ENCODE measurements around the gene POP4.
A peak's percentile ranks its signal among the peaks of the same experiment; 100 is the strongest.

Gene POP4

GRCh38 chr19:29576761-29577648 lies 29.1 kb upstream of the POP4 start:
- no peak for DNase-seq (ENCODE audit: low spot score)

- DNase-seq (ENCODE audit: low spot score): no peak
Measured at GRCh38 chr19:29577649-29577963, 28.5 kb upstream of the POP4 start.

DNA sequence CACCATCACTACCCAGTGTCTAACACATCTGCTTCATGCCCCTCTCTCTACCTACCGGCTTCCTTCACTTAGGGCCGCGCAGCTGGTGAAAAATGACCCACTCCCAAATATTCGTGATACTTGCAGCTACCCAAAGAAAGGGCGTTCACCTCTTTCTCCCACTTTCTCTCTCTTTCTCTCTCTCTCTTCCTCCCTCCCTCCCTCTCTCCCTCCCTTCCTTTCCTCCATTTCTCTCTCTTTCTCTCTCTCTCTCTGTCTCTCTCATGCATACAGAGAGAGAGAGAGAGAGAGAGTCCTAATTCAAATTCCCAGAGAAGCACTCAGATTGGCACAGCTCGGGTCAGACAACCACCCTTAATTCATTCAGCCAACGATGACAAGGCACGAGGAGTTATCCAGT lies 27.7 kb upstream of the POP4 start:
- DNase-seq (ENCODE audit: low spot score): no peak

- DNase-seq (ENCODE audit: low spot score): no peak
Measured at GRCh38 chr19:29579308-29579910, 26.7 kb upstream of the POP4 start.

DNA sequence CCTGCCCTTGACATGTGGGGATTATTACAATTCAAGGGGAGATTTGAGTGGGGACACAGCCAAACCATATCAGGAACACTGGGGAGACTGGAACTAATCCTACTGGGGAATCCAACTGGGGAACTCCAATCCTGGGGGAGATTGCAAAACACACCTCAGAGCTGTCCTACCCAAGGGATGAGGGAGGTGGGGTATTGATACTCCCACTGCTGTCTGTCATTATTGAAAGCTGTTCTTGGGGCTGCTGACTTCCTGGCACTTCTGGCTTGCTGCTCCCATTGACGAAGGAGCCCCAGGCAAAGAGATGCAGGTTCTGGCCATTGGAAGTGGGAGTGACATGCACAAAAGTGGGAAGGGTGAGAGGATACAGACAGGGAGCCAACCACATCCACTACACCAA lies 24.7 kb upstream of the POP4 start:
- no peak for DNase-seq (ENCODE audit: low spot score)

GRCh38 chr19:29583196-29583999 lies 22.7 kb upstream of the POP4 start:
- peak; percentile 29 for DNase-seq (ENCODE audit: low spot score)

GRCh38 chr19:29586401-29586800 lies 19.7 kb upstream of the POP4 start:
- DNase-seq (ENCODE audit: low spot score): no peak

DNA sequence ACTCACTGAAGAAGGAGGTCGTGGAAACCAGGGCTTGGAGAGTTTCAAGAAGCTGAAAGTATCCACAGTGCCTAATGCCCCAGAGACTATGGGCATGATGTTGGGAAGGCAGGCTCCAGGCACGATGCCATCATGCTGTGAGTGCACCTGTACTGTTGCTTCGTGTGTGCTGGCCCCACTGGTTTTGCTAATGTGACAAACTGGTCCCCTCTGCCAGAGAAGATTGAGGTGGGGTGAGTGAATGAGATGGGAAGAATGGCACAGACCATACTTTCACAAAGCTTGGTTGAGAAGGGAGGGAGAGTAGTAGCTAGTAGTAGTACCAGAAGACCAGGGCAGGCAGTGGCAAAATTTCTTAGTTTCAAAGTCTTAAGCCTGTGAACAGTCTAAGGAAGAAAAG lies 19.0 kb upstream of the POP4 start:
- DNase-seq (ENCODE audit: low spot score): no peak

DNA sequence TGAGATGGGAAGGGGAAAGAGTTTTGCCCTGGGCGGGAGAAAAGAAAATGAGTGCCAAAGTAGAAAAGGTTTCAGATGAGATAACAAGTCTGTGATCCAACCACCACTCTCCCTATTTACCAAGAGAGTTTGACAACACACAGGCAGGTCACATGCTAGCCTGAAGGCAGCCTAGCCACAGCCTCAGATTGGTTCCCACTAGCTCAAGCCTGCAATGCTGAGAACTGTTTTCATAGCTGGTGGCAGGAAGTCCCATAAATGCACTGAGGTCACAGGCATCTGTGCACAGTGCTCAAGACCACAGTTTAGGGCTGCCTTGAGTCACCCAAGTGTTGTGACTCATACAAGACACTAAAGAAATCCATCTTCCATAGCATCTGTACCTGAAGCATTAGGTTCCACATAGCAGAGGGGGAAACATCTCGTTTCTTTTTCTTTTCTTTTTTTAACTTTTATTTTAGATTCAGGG lies 18.5 kb upstream of the POP4 start:
- DNase-seq (ENCODE audit: low spot score): no peak

DNA sequence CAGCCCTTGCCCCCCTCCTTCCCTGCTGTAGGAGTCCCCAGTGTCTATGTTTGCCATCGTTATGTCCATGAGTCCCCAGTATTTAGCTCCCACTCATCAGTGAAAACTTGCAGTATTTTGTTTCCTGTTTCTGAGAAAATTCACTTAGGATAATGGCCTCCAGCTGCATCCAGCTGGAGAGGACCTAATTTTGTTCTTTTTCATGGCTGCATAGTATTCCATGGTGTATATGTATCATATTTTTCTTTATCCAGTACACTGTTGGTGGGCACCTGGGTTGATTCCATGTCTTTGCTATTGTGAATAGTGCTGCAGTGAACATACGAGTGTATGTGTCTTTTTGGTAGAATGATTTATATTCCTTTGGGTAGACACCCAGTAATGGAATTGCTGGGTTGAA lies 18.0 kb upstream of the POP4 start:
- DNase-seq (ENCODE audit: low spot score): no peak

- no peak for DNase-seq (ENCODE audit: low spot score)
Measured at GRCh38 chr19:29590278-29590677, 15.8 kb upstream of the POP4 start.

DNA sequence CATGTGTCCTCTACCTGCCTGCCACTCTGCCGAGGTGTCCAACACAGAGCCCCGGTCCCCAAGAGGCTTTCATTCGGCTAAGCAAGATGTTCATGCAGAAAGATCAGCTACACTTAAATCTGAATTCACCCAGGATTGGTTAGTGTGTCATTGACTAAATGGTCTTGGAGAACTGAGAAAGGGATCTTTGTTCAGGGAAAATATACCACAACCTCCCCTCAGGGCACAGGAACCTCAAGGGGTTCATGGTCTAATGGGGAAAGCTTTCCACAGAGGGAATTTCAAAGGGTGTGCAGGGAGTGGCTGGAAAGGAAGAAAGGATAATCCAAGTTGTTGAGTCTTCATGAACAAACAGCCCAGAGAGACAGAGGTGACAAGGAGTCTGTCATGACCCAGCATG lies 14.4 kb upstream of the POP4 start:
- no peak for DNase-seq (ENCODE audit: low spot score)

DNA sequence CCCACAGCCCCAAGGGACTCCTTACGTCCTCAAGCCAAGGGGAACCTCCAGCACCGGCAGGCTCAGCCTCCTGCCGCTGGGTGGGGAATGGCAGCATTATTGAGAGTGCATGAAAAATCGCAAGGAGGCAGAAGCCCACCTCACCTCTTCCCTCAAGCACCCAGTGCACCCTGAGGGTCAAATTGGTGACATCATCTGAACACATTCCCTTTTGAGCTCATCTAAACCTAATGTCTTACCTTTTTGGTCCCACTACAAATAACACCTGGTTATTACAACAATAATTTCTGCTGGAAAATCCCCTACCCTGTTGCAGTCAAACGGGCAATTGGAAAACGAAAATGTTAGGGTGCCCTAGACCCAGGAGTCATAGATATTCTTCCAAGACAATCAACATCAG lies 12.2 kb upstream of the POP4 start:
- DNase-seq (ENCODE audit: low spot score): no peak

DNA sequence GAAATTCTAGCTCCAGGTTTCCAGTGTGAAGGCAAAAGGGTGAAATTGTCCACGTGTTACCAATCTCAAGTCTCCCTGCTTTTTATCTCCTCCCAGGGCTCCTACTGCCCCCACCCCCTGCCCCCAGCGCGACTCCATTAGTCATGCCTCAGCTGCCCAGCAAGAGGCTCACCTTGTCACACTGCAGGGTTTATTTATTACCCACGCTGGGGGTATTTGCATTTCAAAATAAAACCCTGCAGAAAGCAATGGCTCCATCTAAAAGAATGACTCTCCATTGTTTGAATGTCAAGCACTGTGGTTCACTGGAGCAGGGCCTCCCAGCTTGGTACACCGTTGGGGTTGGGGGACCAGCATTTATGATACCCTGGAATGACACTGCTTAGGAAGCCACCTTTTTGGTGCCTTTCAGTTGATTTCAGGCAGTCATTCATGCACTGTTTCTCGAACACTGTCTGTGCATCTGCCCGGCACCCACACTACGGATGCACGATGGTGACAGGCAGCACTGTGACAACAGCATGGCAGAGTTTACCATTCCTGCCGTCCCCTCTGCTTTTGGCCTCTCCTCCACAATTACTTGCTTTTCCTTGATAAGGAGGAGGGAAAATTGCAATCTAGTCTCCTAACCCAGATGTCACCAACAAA lies 9.9 kb upstream of the POP4 start:
- DNase-seq (ENCODE audit: low spot score): no peak

DNA sequence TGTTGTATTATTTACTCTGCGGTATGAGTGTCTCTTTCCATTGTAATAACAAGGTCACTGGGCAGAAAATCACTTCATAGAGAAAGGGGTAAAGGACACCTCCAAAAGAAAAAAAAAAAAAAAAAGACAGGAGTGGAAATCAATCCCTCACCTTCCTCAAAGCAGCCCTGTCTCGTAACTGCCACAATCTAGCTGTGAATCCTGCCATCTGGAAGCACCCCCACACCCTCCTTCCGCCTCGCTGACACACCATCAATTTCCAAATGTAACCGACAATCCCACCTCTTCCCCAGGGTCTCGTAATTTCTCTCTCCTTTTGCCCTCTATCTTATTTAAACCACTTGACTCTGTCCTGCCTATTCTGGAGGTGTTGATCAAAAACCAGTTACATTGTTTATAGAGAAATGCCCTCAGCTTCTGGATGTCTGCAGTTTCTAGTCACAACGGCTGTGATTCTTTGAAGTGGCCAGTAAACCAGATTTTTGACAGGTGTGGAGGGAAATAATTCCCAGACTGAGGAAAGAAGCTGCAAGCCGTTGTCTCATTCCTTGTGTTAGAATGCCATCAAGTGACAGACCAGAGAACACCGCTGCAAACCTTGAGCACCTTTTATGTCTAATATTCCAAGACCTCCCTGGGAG lies 9.1 kb upstream of the POP4 start:
- DNase-seq (ENCODE audit: low spot score): no peak

GRCh38 chr19:29598036-29598435 lies 8.0 kb upstream of the POP4 start:
- DNase-seq (ENCODE audit: low spot score): no peak

DNA sequence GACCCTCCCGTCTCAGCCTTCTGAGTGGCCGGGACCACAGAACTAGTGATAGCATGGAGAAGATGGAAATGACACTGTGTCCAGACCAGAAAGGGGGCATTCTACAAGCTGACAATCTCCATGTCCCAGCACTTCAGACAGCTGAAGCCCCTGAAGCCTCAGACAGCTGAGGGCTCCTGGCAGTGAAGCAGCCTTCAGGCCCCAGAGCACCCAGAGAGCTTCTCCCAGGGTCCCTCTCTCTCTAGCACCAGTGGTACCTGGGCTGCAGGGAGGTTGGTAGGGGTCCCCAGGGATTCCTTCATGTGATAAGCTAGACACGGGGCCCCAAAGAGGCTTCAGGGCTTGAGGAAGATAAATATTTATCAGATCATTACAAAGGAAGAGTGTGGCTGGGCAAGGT lies 7.6 kb upstream of the POP4 start:
- DNase-seq (ENCODE audit: low spot score): no peak

DNA sequence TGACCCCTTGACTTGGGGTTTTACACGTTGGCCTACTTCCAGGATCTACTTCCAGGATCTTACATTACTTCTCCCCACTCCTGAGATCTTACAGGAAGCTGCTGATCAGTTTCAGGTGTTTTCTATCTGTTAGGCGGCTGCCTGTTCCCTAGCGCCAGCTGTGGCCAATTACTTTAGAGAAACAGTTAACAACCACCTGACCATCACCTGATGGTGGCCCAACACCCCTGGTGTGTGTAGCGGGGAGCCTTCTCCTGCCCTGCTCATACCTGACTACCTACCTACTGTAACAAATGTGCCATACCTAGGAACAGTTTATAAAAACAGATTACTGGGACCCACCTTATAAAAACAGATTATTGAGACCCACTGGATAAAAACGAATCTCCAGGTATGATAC lies 2.8 kb upstream of the POP4 start:
- DNase-seq (ENCODE audit: low spot score): no peak

DNA sequence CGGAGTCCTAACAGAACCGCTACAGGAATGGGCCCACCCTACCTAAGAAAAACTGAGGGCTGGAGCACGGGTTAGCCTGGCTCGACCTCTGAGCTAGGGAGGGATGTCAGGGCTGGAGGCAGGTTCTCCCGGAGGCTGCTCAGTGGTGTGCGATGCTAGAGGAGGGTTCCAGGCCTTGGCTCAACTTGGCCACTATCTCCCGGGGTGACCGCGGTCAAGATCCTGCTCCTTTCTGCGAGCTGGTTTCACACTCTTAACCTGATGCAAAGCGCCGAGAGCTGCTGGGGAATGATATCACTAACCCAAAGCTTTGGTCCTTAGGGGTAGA lies 301 bp downstream of the POP4 start:
- DNase-seq (ENCODE audit: low spot score): no peak

GRCh38 chr19:29609636-29610035 lies 3.6 kb downstream of the POP4 start:
- no peak for DNase-seq (ENCODE audit: low spot score)

- no peak for DNase-seq (ENCODE audit: low spot score)
Measured at GRCh38 chr19:29610213-29610573, 4.1 kb downstream of the POP4 start.

DNA sequence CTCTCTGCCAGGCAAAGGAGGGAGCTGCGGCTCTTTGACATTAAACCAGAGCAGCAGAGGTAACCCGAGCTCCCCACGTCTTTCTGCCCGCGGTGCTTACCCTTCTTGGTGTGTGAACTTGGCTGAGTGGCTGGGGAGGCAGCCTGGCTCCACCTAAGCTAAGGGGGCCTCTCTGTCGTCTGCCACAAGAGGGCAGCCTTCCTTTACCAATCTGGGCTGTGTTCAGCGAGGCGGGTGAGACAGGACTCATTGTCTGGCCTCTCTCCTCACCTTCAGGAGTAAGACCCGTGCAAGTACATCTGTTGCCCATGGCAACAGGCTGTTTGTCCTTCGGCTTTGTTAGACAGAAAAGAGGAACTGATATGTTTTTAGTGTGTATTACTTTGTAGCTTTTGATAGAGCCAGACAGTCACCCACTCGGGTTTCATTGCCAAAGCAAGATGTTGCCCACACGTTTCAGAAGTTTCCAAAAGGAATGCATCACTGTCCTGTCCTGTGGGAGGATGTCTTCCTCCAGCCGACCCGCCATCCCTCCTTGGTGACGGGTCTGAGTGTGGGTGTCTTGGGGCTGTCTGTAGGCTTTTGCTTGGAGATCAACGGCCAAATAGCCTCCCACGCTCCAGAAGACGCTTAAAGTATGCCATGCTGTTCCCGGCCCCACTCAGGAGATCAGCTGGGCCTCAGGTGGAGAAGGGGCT lies 4.6 kb downstream of the POP4 start:
- DNase-seq (ENCODE audit: low spot score): peak; percentile 92

All from AG08396 (cell line).